Thoracic aorta (tissue), 2 donors: ENCODE results near the gene TECPR2. TPM values are rescaled to one million over a fixed set of nuclear protein-coding genes. Genes with fewer than 3 reads are reported as not detected.

Source experiments
- ATAC-seq: fragments of 150-250 bp; one replicate; pipeline ENCODE4 v1.8.0; 2017; ENCODE audit warnings: low read depth; ENCODE audit not compliant: insufficient number of reproducible peaks, low FRiP score
- DNase-seq: peaks from one replicate; pipeline ENCODE4 v3.0.0-alpha.2; 2020; ENCODE audit warnings: low spot score
- H3K27ac ChIP-seq, 2 donors: fragments of 200-600 bp; sonication (generic); 1 replicate in 1 of 2; 2 replicates in 1 of 2; pipeline ENCODE4 v1.5.1; 2016; ENCODE audit warnings: mild to moderate bottlenecking in 2 of 2, moderate library complexity in 2 of 2
- H3K27me3 ChIP-seq: fragments of 200-600 bp; sonication (generic); replicated peaks from 2 replicates; pipeline ENCODE4 v1.6.0; 2016; ENCODE audit warnings: mild to moderate bottlenecking; ENCODE audit not compliant: insufficient read depth
- H3K36me3 ChIP-seq: fragments of 200-600 bp; sonication (generic); one replicate; pipeline ENCODE4 v1.5.1; 2016
- H3K4me1 ChIP-seq, 2 donors: fragments of 200-600 bp; sonication (generic); 1 replicate in 1 of 2; 2 replicates in 1 of 2; pipeline versions ENCODE4 v1.5.1 to v1.6.0; 2016; ENCODE audit warnings: low read depth in 2 of 2, mild to moderate bottlenecking in 1 of 2; ENCODE audit not compliant: control insufficient read depth in 1 of 2
- H3K4me3 ChIP-seq: fragments of 200-600 bp; sonication (generic); 2 replicates; pipeline ENCODE4 v1.5.1; 2016; ENCODE audit warnings: mild to moderate bottlenecking
- H3K9me3 ChIP-seq: fragments of 200-600 bp; sonication (generic); 2 replicates; pipeline ENCODE4 v1.5.1; 2016
- total RNA-seq, 2 donors: library from RNA; depleted of rRNA; stranded (reverse); fragments of >200 nt; gene quantifications; one replicate each; pipeline versions ENCODE4 v1.1.0 to v1.2.3, GENCODE V29; 2016
- TF ChIP-seq, protein P1 (sequence below): fragments of 200-600 bp; sonication (generic); IDR thresholded peaks from one replicate; pipeline ENCODE4 v1.5.1; 2019; ENCODE audit warnings: antibody characterized with exemption

Gene TECPR2
- total RNA-seq, 2 donors from 2014 or later: 36.5 to 41.3 TPM

DNA sequence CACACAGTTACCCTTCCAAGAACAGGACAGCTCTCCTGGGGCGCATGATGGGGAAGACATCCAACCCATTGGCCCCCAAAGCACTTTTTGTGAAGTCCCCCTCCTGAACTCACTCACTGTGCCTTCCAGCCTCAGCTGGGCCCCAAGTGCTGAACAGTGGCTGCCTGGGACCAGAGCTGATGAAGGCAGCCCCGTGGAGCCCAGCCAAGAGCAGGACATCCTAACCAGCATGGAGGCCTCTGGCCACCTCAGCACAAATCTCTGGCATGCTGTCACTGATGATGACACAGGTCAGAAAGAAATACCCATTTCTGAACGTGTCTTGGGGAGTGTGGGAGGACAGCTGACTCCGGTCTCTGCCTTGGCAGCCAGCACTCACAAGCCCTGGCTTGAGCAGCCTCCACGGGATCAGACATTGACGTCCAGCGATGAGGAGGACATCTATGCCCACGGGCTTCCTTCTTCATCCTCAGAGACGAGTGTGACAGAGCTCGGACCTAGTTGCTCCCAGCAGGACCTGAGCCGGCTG is 72.0 kb downstream of the TECPR2 start:
- peaks cover 0 to 5% of the 10 kb centered on the region in 2 donors for H3K4me1 ChIP-seq
- no peak for ATAC-seq
- no peak for DNase-seq
- no peak overlapping the region for H3K4me3 ChIP-seq
- H3K27me3 ChIP-seq: no peaks in the 10 kb centered on the region
- H3K9me3 ChIP-seq: no peaks in the 10 kb centered on the region
- H3K36me3 ChIP-seq: peaks cover 9% of the 10 kb centered on the region
- H3K27ac ChIP-seq: no peak overlapping the region
- TF ChIP-seq, protein P1, sequence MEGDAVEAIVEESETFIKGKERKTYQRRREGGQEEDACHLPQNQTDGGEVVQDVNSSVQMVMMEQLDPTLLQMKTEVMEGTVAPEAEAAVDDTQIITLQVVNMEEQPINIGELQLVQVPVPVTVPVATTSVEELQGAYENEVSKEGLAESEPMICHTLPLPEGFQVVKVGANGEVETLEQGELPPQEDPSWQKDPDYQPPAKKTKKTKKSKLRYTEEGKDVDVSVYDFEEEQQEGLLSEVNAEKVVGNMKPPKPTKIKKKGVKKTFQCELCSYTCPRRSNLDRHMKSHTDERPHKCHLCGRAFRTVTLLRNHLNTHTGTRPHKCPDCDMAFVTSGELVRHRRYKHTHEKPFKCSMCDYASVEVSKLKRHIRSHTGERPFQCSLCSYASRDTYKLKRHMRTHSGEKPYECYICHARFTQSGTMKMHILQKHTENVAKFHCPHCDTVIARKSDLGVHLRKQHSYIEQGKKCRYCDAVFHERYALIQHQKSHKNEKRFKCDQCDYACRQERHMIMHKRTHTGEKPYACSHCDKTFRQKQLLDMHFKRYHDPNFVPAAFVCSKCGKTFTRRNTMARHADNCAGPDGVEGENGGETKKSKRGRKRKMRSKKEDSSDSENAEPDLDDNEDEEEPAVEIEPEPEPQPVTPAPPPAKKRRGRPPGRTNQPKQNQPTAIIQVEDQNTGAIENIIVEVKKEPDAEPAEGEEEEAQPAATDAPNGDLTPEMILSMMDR: no peak

DNA sequence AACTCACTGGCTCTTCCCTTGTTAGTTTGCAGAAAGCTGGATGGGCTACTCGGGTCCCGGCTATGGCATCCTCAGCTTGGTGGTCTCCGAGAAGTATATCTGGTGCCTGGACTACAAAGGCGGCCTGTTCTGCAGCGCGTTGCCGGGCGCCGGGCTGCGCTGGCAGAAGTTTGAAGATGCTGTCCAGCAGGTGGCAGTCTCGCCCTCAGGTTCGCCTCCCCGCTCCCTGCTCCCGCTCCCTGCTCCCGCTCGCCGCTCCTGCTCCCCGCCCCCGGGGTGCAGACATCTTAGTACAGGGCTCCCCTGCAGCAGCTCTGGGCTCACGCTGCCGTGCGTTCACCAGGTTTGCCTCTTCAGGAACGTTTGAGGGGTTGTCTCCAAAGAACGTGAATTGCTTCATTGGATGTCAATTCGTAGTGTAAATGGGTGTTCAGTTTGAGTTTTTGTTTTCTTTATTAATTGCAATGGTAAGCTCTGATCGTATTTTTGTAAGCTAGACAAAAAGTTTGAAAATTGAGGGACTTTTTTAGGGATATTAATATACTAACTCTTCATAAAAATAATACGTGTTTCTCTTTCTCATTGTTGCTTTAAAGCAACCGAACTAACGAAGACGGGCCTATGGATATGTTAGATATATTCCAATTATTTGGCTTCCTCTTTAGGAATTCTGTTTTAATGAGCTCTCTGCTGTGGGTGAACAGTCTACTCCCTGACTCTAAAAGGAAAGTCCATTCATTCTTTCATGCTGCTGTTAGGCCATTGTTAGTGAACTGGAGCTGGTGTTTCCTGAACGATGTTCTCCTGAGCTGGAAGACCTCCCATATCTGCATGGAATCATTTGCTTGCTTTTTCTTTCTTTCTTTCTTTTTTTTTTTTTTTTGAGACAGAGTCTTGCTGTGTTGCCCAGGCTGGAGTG is 75.5 kb downstream of the TECPR2 start:
- peak; percentile 31 for DNase-seq
- ATAC-seq: peak; percentile 18
- H3K4me1 ChIP-seq: peaks cover 0 to 5% of the 10 kb centered on the region in 2 donors
- H3K36me3 ChIP-seq: peaks cover 30% of the 10 kb centered on the region
- no peaks in the 10 kb centered on the region for H3K27me3 ChIP-seq
- no peaks in the 10 kb centered on the region for H3K9me3 ChIP-seq
- TF ChIP-seq, protein P1: peak; percentile 78
- no peak overlapping the region for H3K27ac ChIP-seq
- H3K4me3 ChIP-seq: peak overlapping the region; percentile 66

DNA sequence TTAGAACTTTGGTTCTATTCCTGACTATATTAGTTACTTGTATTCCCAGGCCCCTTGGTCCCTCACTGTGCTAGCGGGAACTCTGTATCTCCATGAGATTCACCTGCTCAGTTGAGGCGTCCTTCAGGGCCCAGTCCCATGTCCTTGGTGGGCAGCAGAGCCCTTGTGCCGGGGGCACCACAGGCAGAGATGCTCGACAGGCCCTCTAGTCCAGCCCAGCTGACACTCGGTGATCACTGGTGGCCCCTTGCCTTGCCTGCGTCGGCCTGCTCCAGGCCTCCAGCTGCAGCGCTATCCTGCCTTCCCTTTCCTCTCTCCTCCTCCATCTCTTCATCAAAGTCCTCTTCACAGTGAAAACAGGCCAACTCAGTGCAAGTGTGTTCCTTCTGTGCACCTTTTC is 76.8 kb downstream of the TECPR2 start:
- no peaks in the 10 kb centered on the region for H3K9me3 ChIP-seq
- no peak for ATAC-seq
- H3K27ac ChIP-seq: no peak overlapping the region
- no peak for DNase-seq
- H3K4me1 ChIP-seq: peaks cover 0 to 5% of the 10 kb centered on the region in 2 donors
- no peaks in the 10 kb centered on the region for H3K27me3 ChIP-seq
- H3K4me3 ChIP-seq: no peak overlapping the region
- peaks cover 30% of the 10 kb centered on the region for H3K36me3 ChIP-seq
- TF ChIP-seq, protein P1: no peak

DNA sequence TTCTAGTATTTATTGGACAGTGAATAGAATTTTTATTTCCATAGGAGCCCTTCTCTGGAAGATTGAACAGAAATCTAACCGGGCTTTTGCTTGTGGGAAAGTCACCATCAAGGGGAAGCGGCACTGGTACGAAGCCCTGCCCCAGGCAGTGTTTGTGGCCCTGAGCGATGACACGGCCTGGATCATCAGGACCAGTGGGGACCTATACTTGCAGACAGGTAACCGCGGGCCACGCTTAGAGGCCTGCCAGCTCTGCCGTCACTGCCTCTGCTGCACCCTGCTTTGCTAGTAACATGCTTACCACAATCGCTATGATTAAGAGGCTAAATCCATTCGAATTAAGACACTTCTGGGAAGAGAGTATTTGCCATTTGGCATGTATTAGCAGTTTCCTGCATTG is 77.7 kb downstream of the TECPR2 start:
- ATAC-seq (no peak), DNase-seq (no peak)
- Histone ChIP-seq H3K9me3 (no peaks in the 10 kb centered on the region), H3K27ac (no peak overlapping the region), H3K4me3 (no peak overlapping the region), H3K36me3 (peaks cover 33% of the 10 kb centered on the region), H3K4me1 (peaks cover 0 to 5% of the 10 kb centered on the region in 2 donors), H3K27me3 (no peaks in the 10 kb centered on the region)
- TF ChIP-seq, protein P1: no peak
